Neuronal stem cell (in vitro differentiated cells): ENCODE data around the gene F5.

ENCODE experiments used
- DNase-seq: peaks from one replicate; pipeline ENCODE4 v3.0.0-alpha.2; 2013; ENCODE audit warnings: low spot score
- H2AFZ ChIP-seq: one replicate; pipeline ENCODE4 v1.6.1; 2013; ENCODE audit warnings: mild to moderate bottlenecking, low read length, inconsistent platforms
- H2AK5ac ChIP-seq: 2 replicates; pipeline ENCODE4 v1.6.1; 2013; ENCODE audit warnings: low read depth, mild to moderate bottlenecking, inconsistent platforms, low read length, moderate library complexity, mixed read lengths
- H2BK120ac ChIP-seq: 2 replicates; pipeline ENCODE4 v1.6.1; 2013; ENCODE audit warnings: low read depth, mild to moderate bottlenecking, inconsistent platforms, low read length, moderate library complexity, mixed read lengths
- H2BK12ac ChIP-seq: one replicate; pipeline ENCODE4 v1.6.1; 2013; ENCODE audit warnings: low read length, inconsistent platforms
- H2BK15ac ChIP-seq: 2 replicates; pipeline ENCODE4 v1.6.1; 2013; ENCODE audit warnings: mild to moderate bottlenecking, low read length, inconsistent platforms, mixed read lengths
- H2BK5ac ChIP-seq: one replicate; pipeline ENCODE4 v1.6.1; 2013; ENCODE audit warnings: inconsistent platforms, mild to moderate bottlenecking, low read length, moderate library complexity
- H3K14ac ChIP-seq: one replicate; pipeline ENCODE4 v1.6.1; 2013; ENCODE audit warnings: low read length, inconsistent platforms
- H3K18ac ChIP-seq: 2 replicates; pipeline ENCODE4 v1.6.1; 2013; ENCODE audit warnings: low read length, inconsistent platforms
- H3K23ac ChIP-seq: 2 replicates; pipeline ENCODE4 v1.6.1; 2013; ENCODE audit warnings: low read depth, mild to moderate bottlenecking, mixed read lengths, low read length, inconsistent platforms; ENCODE audit not compliant: poor library complexity
- H3K27ac ChIP-seq: replicated peaks from 3 replicates; pipeline ENCODE4 v1.5.1; 2013; ENCODE audit warnings: low read length, inconsistent platforms
- H3K27me3 ChIP-seq, 3 experiments: 2 replicates each; pipeline ENCODE4 v1.6.1; 2013; ENCODE audit warnings: low read length in 3 of 3, mild to moderate bottlenecking in 2 of 3, inconsistent platforms in 1 of 3, low read depth in 1 of 3, mixed read lengths in 1 of 3, moderate library complexity in 1 of 3; ENCODE audit not compliant: control insufficient read depth in 3 of 3, insufficient read depth in 3 of 3
- H3K36me3 ChIP-seq, 2 donors: replicated peaks in 1 of 2; 2 replicates each; pipeline ENCODE4 v1.6.1; 2013; ENCODE audit warnings: low read length in 2 of 2; ENCODE audit not compliant: control insufficient read depth in 2 of 2, insufficient read depth in 2 of 2
- H3K4ac ChIP-seq: 2 replicates; pipeline ENCODE4 v1.6.1; 2013; ENCODE audit warnings: inconsistent platforms, mild to moderate bottlenecking, low read length, moderate library complexity
- H3K4me1 ChIP-seq, 2 donors: 1 replicate in 1 of 2; 2 replicates in 1 of 2; pipeline ENCODE4 v1.6.1; 2013; ENCODE audit warnings: low read length in 2 of 2, low read depth in 1 of 2; ENCODE audit not compliant: control insufficient read depth in 2 of 2, insufficient read depth in 1 of 2
- H3K4me2 ChIP-seq: one replicate; pipeline ENCODE4 v1.6.1; 2013; ENCODE audit warnings: mild to moderate bottlenecking, low read length, inconsistent platforms; ENCODE audit not compliant: insufficient read depth, poor library complexity, severe bottlenecking
- H3K4me3 ChIP-seq, 2 donors: 2 replicates each; pipeline ENCODE4 v1.5.1; 2013; ENCODE audit warnings: low read length in 2 of 2, mild to moderate bottlenecking in 2 of 2, inconsistent platforms in 1 of 2, moderate library complexity in 1 of 2
- H3K79me1 ChIP-seq: one replicate; pipeline ENCODE4 v1.6.1; 2013; ENCODE audit warnings: low read depth, mild to moderate bottlenecking, inconsistent platforms, low read length, moderate library complexity
- H3K9ac ChIP-seq: one replicate; pipeline ENCODE4 v1.6.1; 2013; ENCODE audit warnings: mild to moderate bottlenecking, low read depth, low read length, inconsistent platforms; ENCODE audit not compliant: poor library complexity
- H3K9me3 ChIP-seq, 2 donors: replicated peaks in 1 of 2; 2 replicates each; pipeline versions ENCODE3 to v1.6.1; 2013; ENCODE audit warnings: low read length in 2 of 2, mild to moderate bottlenecking in 2 of 2, inconsistent platforms in 1 of 2, low read depth in 1 of 2, mixed read lengths in 1 of 2, moderate library complexity in 1 of 2; ENCODE audit not compliant: control insufficient read depth in 2 of 2, insufficient read depth in 1 of 2
- H4K8ac ChIP-seq: one replicate; pipeline ENCODE4 v1.6.1; 2013; ENCODE audit warnings: low read depth, mild to moderate bottlenecking, inconsistent platforms, low read length, moderate library complexity
- H4K91ac ChIP-seq: one replicate; pipeline ENCODE4 v1.6.1; 2013; ENCODE audit warnings: low read length, low read depth, mild to moderate bottlenecking, inconsistent platforms; ENCODE audit not compliant: poor library complexity
- WGBS, 2 donors: extraction: QIAGEN DNeasy Blood & Tissue Kit; methylation state at CpG; one replicate each; pipeline ENCODE4 v1.1.7; 2013; ENCODE audit warnings: missing lambda C conversion rate in 2 of 2, mixed read lengths in 1 of 2; ENCODE audit not compliant: insufficient read length in 2 of 2, insufficient replicate concordance in 1 of 2; ENCODE audit errors: extremely low coverage in 2 of 2; 5-methylcytosine and 5-hydroxymethylcytosine counted together

Gene F5

DNA sequence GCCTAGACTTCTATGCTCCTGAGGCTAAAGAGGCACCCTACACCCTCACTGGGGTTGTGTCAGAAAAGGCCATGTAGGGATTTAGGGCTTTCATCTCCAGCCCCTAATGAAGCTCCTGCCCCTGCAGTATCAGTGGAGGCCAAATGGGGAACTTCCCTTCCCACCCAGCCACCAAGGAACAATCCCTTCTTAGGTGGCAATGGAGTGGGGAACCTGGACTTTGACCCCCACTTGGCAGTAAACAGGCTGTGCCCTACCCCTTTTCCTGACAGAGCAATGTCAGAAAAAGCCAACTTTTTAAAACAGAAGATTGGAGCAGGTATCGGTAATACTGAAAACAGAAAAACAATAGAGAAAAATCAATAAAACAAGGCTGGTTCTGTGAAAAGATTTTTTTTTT lies 65.1 kb downstream of the F5 start:
- no peak overlapping the region for H3K9ac ChIP-seq

DNA sequence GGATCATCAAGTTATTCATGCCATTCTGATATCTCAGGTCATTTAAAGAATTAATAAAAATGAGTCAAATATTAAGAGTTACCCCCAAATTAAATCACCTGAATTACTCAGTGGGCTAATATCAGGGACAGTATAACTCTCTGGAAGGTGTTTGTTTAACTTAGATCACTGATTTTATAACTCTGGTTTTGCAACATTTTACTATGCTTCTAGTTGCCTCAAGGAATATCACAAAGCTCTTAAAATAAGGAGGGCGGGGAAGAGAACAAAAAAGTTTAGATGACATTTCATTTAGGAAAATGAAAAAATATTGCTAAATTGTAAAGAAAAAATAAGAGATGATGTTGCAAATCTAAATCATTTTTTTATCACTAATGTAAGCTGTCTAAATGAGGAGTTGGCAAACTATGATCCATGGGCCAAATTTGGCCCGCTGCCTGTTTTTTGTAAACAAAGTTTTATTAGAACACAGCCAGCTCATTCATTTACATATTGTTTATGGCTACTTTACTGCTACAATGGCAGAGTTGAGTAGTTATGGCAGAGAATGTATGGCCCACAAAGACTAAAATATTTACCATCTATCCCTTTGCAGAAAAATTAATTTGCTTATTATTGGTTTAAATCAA lies 68.6 kb downstream of the F5 start:
- no peak overlapping the region for H2AK5ac ChIP-seq
- no CpG with 5 or more reads among the region's 2 CpGs for WGBS, 2 donors
- no peak overlapping the region for H3K18ac ChIP-seq
- no peak for DNase-seq
- H2BK12ac ChIP-seq = no peak overlapping the region
- no peaks in the 10 kb centered on the region for H3K36me3 ChIP-seq
- H3K4me2 ChIP-seq = no peak overlapping the region
- H3K4me3 ChIP-seq = no peak overlapping the region
- H2BK5ac ChIP-seq = no peak overlapping the region
- H3K9me3 ChIP-seq = no peaks in the 10 kb centered on the region
- H3K9ac ChIP-seq = no peak overlapping the region
- H3K14ac ChIP-seq = no peak overlapping the region
- no peaks in the 10 kb centered on the region for H3K4me1 ChIP-seq
- no peak overlapping the region for H2BK15ac ChIP-seq
- H4K8ac ChIP-seq = no peak overlapping the region
- no peak overlapping the region for H2BK120ac ChIP-seq
- no peaks in the 10 kb centered on the region for H3K79me1 ChIP-seq
- H3K4ac ChIP-seq = no peak overlapping the region
- H3K23ac ChIP-seq = no peak overlapping the region
- no peaks in the 10 kb centered on the region for H3K27me3 ChIP-seq
- H3K27ac ChIP-seq = no peak overlapping the region
- H2AFZ ChIP-seq = no peak overlapping the region
- no peak overlapping the region for H4K91ac ChIP-seq

More for the DNA sequence above, 65.1 kb downstream of the F5 start:
- no peak for DNase-seq
- no CpG with 5 or more reads among the region's 1 CpG for WGBS, 2 donors
- Histone ChIP-seq H3K4me3 (no peak overlapping the region), H3K18ac (no peak overlapping the region), H2BK12ac (no peak overlapping the region), H4K8ac (no peak overlapping the region), H3K4me2 (no peak overlapping the region), H2BK120ac (no peak overlapping the region), H2BK15ac (no peak overlapping the region), H3K4ac (no peak overlapping the region), H3K23ac (no peak overlapping the region), H3K79me1 (no peaks in the 10 kb centered on the region), H2AFZ (no peak overlapping the region), H2BK5ac (no peak overlapping the region), H3K36me3 (no peaks in the 10 kb centered on the region), H2AK5ac (no peak overlapping the region), H3K9me3 (no peaks in the 10 kb centered on the region), H3K14ac (no peak overlapping the region), H3K4me1 (no peaks in the 10 kb centered on the region), H3K27ac (no peak overlapping the region), H4K91ac (no peak overlapping the region), H3K27me3 (no peaks in the 10 kb centered on the region)

DNA sequence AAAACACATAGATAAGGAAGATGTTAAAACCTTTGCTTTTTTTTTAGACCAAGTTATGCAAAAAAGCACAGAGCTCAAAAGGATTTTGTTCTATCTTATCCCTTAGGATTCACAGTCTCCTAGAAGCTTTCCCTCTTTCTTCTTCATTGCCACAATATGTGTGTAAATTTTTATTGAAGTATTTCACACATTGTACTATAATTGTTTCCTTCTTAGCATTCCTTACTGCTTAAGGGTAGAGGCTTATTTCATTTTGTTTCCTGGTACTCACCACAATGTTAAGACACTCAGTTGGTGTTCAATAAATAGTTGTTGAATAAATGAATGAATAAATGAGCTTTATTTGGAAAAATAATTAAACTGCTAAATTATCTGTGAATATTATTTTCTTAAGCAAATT lies 70.6 kb downstream of the F5 start:
- H3K4ac ChIP-seq = no peak overlapping the region
- H3K9me3 ChIP-seq = no peaks in the 10 kb centered on the region
- H2BK120ac ChIP-seq = no peak overlapping the region
- no peak overlapping the region for H4K91ac ChIP-seq
- no peak overlapping the region for H2BK15ac ChIP-seq
- DNase-seq = no peak
- no peak overlapping the region for H4K8ac ChIP-seq
- no peak overlapping the region for H3K9ac ChIP-seq
- no peak overlapping the region for H2AK5ac ChIP-seq
- H3K36me3 ChIP-seq = no peaks in the 10 kb centered on the region
- no peaks in the 10 kb centered on the region for H3K27me3 ChIP-seq
- no peak overlapping the region for H3K4me2 ChIP-seq
- H2BK5ac ChIP-seq = no peak overlapping the region
- no peak overlapping the region for H3K23ac ChIP-seq
- no peak overlapping the region for H3K4me3 ChIP-seq
- no peak overlapping the region for H3K18ac ChIP-seq
- H3K4me1 ChIP-seq = no peaks in the 10 kb centered on the region
- H3K27ac ChIP-seq = no peak overlapping the region
- no peak overlapping the region for H2BK12ac ChIP-seq
- H3K79me1 ChIP-seq = no peaks in the 10 kb centered on the region
- no peak overlapping the region for H3K14ac ChIP-seq
- H2AFZ ChIP-seq = no peak overlapping the region

DNA sequence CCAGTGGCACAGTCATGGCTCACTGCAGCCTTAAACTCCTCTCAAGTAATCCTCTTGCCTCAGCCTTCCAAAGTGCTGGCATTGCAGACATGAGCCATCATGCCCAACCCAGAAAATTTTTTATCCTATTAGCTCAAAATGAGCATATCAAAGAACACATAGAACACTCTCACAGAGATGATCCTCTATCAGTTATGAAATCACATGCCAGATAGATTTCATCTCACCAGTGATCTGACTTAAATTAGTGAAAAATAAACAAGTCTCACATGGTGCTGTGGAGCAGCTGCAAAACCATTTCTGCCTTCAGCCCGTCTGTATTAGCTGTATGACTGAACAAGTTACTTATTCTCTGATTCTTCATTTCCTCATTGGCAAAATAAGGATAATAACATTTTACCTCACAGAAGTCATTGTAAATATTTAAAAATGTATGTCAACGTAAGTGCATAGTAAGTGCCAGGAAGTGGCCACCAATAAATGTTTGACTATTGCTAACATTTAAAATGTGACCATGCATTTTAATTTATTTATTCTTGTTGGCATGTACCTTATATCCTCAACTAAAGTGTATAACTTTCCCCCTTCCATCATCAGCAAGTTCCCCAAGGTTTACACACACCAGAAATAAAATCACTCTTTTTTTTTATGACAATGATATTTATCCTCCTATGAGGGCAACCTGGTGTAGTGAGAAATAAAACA lies 71.6 kb downstream of the F5 start:
- no peak overlapping the region for H3K4me3 ChIP-seq
- H2BK12ac ChIP-seq = no peak overlapping the region
- no peaks in the 10 kb centered on the region for H3K4me1 ChIP-seq
- no peak overlapping the region for H3K9ac ChIP-seq
- no peak overlapping the region for H2BK15ac ChIP-seq
- no peak overlapping the region for H4K8ac ChIP-seq
- H3K4me2 ChIP-seq = no peak overlapping the region
- DNase-seq = no peak
- H3K4ac ChIP-seq = no peak overlapping the region
- no peak overlapping the region for H4K91ac ChIP-seq
- H3K9me3 ChIP-seq = no peaks in the 10 kb centered on the region
- no CpG with 5 or more reads among the region's 2 CpGs for WGBS, 2 donors
- no peaks in the 10 kb centered on the region for H3K27me3 ChIP-seq
- H3K23ac ChIP-seq = no peak overlapping the region
- H2BK120ac ChIP-seq = no peak overlapping the region
- H3K14ac ChIP-seq = no peak overlapping the region
- no peaks in the 10 kb centered on the region for H3K79me1 ChIP-seq
- no peak overlapping the region for H2AFZ ChIP-seq
- no peaks in the 10 kb centered on the region for H3K36me3 ChIP-seq
- H3K18ac ChIP-seq = no peak overlapping the region
- H2BK5ac ChIP-seq = no peak overlapping the region
- H2AK5ac ChIP-seq = no peak overlapping the region
- no peak overlapping the region for H3K27ac ChIP-seq
